Measurements from ENCODE around the gene GRB10. TPM values are rescaled to one million over a fixed set of nuclear protein-coding genes. Genes with fewer than 3 reads are reported as not detected.

The GRB10 gene
- total RNA-seq, 1 experiment from 2014 or later: 47.9 TPM

GRCh38 chr7:50681432-50682045 is 101.2 kb downstream of the GRB10 start:
- no peak overlapping the region for H2AFZ ChIP-seq
- H3K79me2 ChIP-seq (ENCODE audit: low read depth): no peaks in the 10 kb centered on the region
- H3K4me3 ChIP-seq: no peak overlapping the region
- H4K20me1 ChIP-seq (ENCODE audit: insufficient read depth): peaks cover 49% of the 10 kb centered on the region
- H3K36me3 ChIP-seq (ENCODE audit: low read depth): peaks cover 3% of the 10 kb centered on the region; the same call in 1 of the 2 replicates
- no peaks in the 10 kb centered on the region for H3K9me3 ChIP-seq (ENCODE audit: insufficient read depth, low read depth)
- no peaks in the 10 kb centered on the region for H3K9me2 ChIP-seq (ENCODE audit: insufficient read depth)
- peaks cover 29% of the 10 kb centered on the region for H3K4me1 ChIP-seq (replicated peaks; ENCODE audit: insufficient read depth)
- CTCF ChIA-PET: interaction anchor here (0.5 kb wide), 1 partner anchor 705 kb away, joined by 3 read pairs; no protein-coding TSS in a partner anchor
- POLR2A ChIA-PET (ENCODE audit: unreplicated experiment): no interaction called here
- intact Hi-C loops (cut with micrococcal nuclease; ENCODE audit: unreplicated experiment): no loop called here
- DNase-seq: no peak
- no peaks in the 10 kb centered on the region for H3K27me3 ChIP-seq (ENCODE audit: insufficient read depth, low read depth)
- no peak overlapping the region for H3K27ac ChIP-seq
- TF ChIP-seq CTCF (conservative IDR thresholded peaks at IDR 0.05) (no peak), EZH2 (IDR thresholded peaks at IDR 0.05; ENCODE audit: low read depth) (no peak)
- no TSS peak for BruUV-seq (replicated peaks)
- H3F3A ChIP-seq (ENCODE audit: insufficient read depth, low read depth): no peaks in the 10 kb centered on the region; the same call in none of the 2 replicates
- H3K4me2 ChIP-seq: no peak overlapping the region

GRCh38 chr7:50679218-50680007 is 103.3 kb downstream of the GRB10 start:
- POLR2A ChIA-PET (ENCODE audit: unreplicated experiment): interaction anchor here (0.6 kb wide), 1 partner anchor 356 kb away, joined by 4 read pairs; no protein-coding TSS in a partner anchor
- no peak overlapping the region for H3K4me3 ChIP-seq
- H4K20me1 ChIP-seq (ENCODE audit: insufficient read depth): peaks cover 60% of the 10 kb centered on the region
- H2AFZ ChIP-seq: no peak overlapping the region
- no peak overlapping the region for H3K27ac ChIP-seq
- no peaks in the 10 kb centered on the region; the same call in 1 of the 2 replicates for H3F3A ChIP-seq (ENCODE audit: insufficient read depth, low read depth)
- peak in 1 of 2 experiments; percentile 59 for DNase-seq
- no peak for TF ChIP-seq EZH2 (IDR thresholded peaks at IDR 0.05; ENCODE audit: low read depth)
- TF ChIP-seq CTCF (conservative IDR thresholded peaks at IDR 0.05): peak; percentile 74
- no peaks in the 10 kb centered on the region for H3K79me2 ChIP-seq (ENCODE audit: low read depth)
- H3K4me1 ChIP-seq (replicated peaks; ENCODE audit: insufficient read depth): peaks cover 10% of the 10 kb centered on the region
- CTCF ChIA-PET: no interaction called here
- no peaks in the 10 kb centered on the region for H3K9me2 ChIP-seq (ENCODE audit: insufficient read depth)
- intact Hi-C loops (cut with micrococcal nuclease; ENCODE audit: unreplicated experiment): loop anchor here (1.0 to 5.0 kb wide), 5 partner anchors 52 to 577 kb away; no protein-coding TSS in a partner anchor
- H3K9me3 ChIP-seq (ENCODE audit: insufficient read depth, low read depth): no peaks in the 10 kb centered on the region
- peaks cover 3% of the 10 kb centered on the region; the same call in 1 of the 2 replicates for H3K36me3 ChIP-seq (ENCODE audit: low read depth)
- H3K27me3 ChIP-seq (ENCODE audit: insufficient read depth, low read depth): no peaks in the 10 kb centered on the region
- 0 out of 2 replicates have a peak overlapping the region, but pooled peaks have one; percentile 9 for H3K4me2 ChIP-seq
- no TSS peak for BruUV-seq (replicated peaks)

- H3K4me3 ChIP-seq: no peak overlapping the region
- H3K36me3 ChIP-seq (ENCODE audit: low read depth): peaks cover 3% of the 10 kb centered on the region; the same call in 1 of the 2 replicates
- no peak overlapping the region for H3K27ac ChIP-seq
- no peak overlapping the region for H2AFZ ChIP-seq
- TF ChIP-seq CTCF (conservative IDR thresholded peaks at IDR 0.05): no peak
- TF ChIP-seq EZH2 (IDR thresholded peaks at IDR 0.05; ENCODE audit: low read depth): no peak
- H3K27me3 ChIP-seq (ENCODE audit: insufficient read depth, low read depth): no peaks in the 10 kb centered on the region
- POLR2A ChIA-PET (ENCODE audit: unreplicated experiment): no interaction called here
- intact Hi-C loops (cut with micrococcal nuclease; ENCODE audit: unreplicated experiment): loop anchor here (5.0 kb wide), 3 partner anchors 51 to 576 kb away; no protein-coding TSS in a partner anchor
- H3F3A ChIP-seq (ENCODE audit: insufficient read depth, low read depth): no peaks in the 10 kb centered on the region; the same call in 1 of the 2 replicates
- no peak overlapping the region for H3K4me2 ChIP-seq
- no peaks in the 10 kb centered on the region for H3K9me3 ChIP-seq (ENCODE audit: insufficient read depth, low read depth)
- DNase-seq: no peak
- H3K4me1 ChIP-seq (replicated peaks; ENCODE audit: insufficient read depth): peaks cover 10% of the 10 kb centered on the region
- peaks cover 56% of the 10 kb centered on the region for H4K20me1 ChIP-seq (ENCODE audit: insufficient read depth)
- no peaks in the 10 kb centered on the region for H3K9me2 ChIP-seq (ENCODE audit: insufficient read depth)
- CTCF ChIA-PET: no interaction called here
- no TSS peak for BruUV-seq (replicated peaks)
- H3K79me2 ChIP-seq (ENCODE audit: low read depth): no peaks in the 10 kb centered on the region
These were observed 104.1 kb downstream of the GRB10 start for GRCh38 chr7:50678586-50678985.
